HG03520 (cell line): ENCODE results near the gene JAZF1.

Experiments used
- ATAC-seq: cut with Tn5 transposase; IDR thresholded peaks from one replicate; pipeline ENCODE4 v1.9.1; 2021; ENCODE audit warnings: mild to moderate bottlenecking, moderate library complexity; ENCODE audit not compliant: unreplicated experiment

JAZF1 gene

DNA sequence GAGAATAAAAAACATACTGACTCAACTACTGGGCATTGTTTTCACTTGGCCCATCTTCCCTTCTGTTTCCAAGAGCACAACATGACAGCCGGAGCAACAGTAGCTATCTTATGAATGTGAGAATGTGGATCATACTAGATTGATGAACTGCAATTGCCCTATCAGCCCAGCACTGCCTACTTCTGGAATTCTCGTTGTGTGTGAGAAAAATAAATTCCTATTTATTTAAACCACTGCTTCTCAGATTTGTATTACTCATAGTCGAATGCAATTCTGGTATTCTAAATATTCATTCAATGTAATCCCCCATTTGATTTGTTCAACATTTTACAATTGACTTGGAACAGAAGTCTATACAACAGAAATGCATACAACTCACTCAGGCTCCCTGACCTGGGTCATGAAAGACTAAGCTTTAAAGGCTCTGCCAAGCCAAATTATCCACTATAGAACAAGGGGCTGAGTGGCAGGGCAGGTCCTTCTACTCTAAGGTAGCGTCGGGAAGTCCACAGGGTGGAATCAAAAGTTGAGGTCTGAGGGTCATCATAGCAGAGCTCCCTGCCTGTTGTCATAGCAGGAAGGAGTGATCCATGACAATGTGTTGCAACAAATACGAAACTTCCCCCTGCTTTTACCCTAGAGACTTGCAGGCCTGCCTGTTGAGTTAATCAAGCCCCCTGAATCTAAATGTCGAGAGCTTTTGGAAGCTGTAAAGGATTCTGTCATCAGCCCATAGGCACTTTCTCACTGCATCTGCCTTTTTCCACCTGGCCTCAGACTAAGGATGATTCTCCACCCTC is 12.4 kb upstream of the JAZF1 start:
- ATAC-seq: no peak

DNA sequence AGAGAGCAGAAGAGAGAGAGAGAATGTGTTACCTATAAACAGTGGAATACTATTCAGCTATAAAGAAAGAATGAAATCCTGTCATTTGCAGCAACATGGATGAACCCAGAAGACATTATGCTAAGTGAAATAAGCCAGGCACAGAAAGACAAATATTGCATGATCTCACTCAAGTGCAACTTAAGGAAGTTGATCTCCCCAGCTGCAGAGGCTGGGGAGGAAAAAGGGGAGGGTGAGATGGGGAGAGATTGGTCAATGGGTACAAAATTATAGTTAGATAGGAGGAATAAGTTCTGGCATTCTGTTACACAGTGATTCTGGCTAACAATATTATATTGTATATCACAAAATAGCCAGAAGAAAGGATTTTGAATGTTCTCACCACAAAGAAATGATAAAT is 11.2 kb upstream of the JAZF1 start:
- no peak for ATAC-seq

DNA sequence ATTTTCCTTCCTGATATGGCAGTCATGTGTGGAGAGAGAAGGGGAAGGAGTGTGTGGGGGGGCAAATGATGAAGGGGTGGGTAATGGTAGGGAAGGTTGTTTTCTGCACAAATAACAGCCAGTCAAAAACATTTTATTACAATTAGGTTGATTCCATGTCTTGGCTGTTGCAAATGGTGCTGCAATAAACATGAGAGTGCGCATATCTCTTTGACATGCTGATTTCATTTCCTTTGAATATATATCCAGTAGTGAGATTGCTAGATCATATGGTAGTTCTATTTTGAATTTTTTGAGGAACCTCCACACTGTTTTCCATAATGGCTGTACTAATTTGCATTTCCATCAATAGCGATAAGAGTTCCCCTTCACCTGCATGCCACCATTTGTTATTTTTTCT is 10.6 kb upstream of the JAZF1 start:
- ATAC-seq: no peak

DNA sequence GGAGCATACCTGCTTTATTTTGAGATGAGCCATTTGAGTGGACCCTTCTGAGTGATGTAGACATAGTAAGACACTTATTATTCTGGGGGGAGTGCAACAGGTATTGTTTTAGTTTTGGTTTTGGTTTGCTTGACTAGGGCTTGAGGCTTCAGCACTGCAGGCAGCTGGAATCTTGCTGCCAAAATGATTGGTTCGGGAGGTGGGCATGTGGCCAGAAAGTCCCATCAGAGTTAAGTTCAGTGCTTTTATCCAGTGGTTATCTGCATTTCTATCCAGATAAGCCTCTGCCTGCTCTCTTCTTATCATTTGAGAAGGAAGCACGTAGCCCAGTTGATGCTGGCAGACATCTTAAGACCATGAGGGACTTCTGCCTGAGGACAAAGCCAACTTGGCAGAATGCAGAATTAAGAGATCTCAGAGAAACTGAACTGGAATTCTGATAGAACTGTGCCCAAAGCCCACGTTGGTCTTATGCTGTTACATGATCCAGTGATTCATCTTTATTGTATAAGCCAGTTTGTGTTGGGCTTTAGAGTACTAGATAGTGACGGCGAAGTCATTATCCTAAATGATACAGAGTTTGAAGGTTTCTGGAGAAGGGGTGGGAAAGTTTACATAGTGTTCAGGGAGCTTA is 9.6 kb upstream of the JAZF1 start:
- no peak for ATAC-seq

DNA sequence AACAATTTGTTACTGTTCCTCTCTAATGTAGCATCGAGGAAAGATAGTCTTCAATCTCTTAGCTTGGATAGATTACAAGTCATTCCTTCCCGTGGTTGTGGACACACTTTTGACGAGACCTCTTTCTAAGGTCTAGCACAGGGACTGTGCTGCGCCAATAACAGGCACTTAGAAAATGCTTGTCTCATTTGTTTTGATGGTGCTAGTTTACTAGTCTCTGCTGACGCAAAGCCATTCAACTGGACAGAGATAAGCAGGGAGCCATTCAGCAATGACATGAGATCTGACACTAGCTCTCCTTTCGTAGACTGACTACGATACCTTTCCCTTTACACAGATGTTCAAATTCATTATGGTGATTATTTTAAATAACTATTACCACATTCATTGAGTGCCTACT is 6.4 kb upstream of the JAZF1 start:
- no peak for ATAC-seq

DNA sequence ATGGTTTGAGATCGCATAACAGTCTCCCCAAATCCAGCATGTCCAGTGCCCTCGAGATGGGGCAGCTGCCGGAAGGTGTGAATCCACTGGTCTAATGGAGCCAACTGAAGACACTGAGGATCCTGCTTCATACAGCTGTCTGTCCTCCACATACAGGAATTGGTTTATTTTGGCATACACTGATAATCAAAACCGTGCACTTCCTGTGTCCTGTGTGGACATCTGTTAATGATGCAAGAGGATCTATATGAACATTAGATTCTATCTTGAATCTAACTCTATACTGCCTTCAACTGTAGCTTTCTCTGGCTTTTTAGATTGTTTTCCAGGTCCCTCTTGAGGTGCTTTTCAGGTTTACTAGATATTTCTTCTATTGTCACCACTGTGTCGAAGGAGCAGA is 3.0 kb upstream of the JAZF1 start:
- no peak for ATAC-seq

DNA sequence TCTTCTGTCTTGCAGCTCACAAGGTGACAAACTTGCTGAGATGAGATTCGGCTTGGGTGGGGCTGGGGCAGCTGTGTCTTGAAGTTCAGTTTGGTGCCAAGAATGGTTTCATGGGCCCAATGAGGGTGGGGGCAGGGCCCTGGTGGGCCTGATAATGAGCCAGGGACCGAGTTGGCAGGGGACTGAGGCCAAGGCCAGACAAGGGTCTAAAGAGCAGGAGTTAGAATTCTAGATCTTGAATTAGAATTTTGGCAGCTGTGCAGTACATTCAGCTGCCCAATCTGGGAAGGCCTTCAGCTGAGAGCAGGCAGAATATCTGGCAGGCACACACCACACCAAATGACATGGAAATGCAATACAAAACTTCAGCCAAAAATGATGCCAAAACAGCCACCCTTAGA is 1.5 kb upstream of the JAZF1 start:
- ATAC-seq: no peak

DNA sequence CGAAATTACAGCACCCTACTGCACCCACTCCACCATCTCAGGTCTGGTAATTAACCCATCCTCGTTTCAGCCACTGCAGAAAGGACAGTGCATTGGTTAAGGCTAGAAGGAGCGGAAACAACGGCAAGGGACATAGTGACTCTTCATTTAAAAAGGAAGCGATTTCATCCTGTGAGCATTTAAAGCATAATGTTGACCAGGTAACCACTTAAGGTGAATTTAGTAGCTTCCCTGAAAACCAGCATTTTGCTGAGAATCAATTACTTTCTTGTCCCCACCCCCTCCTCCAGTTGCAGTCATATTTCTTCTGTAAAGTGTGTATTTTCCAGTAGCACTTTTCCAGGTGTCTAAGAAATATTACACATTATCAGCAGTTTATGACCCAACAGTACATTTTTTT is 821 bp upstream of the JAZF1 start:
- ATAC-seq: no peak

DNA sequence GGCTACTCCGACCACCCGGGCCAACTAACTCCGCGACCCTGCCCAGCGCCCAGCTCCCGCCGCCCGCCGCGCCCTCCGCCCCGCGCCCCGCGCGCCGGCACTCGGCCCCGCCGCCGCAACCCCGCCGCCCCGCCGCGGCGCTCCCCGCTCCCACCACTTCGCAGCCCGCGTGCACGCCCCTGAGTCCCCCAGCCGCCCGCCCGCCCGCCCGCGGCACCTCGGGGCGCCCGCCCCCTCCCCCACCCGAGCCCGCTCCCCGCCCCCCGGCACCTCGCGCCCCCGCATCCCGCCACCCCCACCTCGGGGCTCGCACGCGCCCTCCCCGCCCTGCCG is 598 bp downstream of the JAZF1 start:
- ATAC-seq: no peak

DNA sequence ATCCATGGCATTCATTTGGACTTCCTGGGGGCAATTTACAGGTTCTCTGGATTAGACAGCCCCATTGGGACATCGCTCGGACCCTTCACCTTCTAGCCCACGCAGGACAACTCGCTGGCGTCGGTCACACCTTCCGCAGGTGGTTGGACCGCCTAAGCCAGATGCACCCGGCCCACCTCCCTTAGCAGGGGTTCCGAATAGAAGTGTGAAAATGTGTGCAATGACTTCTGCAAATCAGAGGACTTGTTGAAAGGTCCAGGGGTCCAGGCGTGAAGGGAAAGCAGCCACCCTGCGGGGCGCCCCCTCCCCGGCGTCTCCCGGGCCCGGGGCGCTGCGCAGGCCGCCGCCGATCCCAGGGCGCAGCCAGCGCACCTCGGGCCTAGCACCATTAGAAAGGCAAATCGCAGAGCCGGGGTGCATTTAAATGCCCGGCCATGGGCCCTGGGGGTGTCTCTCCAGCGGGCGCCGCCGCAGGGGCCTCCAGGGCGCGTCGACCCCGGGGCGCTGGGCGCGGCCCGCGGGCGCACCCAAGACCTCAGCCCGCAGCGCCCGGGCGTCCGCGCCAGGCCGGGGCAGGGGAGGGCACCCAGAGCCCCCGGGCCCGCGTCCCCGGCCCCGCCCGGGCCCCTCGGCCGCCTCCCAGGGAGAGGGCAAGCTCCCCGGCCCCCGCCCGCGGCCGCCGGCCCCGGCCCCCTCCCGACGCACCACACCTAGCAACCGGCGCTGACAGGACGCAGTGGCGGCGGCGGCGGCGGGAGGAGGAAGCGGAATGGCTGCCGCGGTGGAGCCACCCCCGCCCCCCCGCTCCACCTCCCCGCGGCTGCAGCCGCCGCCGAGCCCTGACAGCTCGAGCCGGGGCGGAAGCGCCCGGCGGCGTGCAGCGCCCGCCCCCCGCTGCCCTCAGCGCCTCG is 1.2 kb downstream of the JAZF1 start:
- peak; percentile 45 for ATAC-seq

DNA sequence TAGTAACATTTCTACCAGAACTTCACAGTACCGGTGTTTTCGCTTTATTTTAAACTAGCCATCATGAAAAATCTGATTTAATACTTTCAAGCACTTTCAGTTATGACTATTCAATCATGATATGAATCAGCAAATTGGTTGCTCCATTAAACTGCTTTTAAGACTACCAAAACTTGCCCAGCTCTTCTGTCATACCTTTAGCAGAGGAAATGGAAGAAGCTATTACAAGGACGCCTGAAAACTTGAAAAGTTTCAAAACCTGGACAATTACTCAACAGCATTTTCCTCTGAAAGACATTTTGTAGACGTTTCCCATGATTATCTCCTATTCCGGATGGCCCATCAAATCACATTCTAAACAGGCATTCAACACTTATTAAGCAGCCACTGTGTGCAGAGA is 2.0 kb downstream of the JAZF1 start:
- no peak for ATAC-seq

DNA sequence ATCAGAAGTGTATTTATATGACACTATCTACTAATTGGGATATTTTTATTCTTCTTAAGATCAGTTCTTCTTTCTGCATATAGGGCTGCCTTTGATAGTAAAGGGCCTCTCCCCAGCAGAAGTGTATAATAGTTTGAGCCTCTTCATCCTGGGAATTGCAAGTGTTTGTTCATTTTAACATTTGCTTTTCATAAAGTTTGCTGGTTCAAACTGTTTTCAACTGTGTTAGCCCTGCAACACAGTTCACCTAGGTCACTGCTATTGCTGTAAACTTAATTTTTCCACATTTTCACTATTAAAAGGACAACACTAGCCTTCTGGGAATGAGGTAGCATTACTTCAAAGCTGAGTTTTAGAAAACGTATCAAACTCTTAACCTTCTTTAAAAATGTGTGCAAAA is 2.8 kb downstream of the JAZF1 start:
- ATAC-seq: no peak

DNA sequence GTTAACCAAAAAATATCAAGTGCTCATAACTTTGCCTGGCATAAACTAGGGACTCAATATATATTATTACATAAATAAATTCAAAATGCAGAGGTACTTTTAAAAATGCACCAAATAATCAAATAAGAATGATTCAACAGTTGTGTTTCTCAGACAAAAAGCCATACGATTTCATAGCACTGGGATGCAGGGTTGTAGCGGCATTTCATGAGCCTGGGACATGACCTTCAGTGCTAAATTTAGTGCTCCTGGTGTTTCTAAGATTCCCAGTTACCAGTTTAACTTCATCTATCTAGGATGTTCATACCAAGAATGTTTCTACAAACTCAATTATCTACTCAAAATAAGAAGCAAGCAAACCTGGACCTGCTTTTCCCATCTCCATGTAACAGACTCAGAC is 4.0 kb downstream of the JAZF1 start:
- ATAC-seq: no peak

DNA sequence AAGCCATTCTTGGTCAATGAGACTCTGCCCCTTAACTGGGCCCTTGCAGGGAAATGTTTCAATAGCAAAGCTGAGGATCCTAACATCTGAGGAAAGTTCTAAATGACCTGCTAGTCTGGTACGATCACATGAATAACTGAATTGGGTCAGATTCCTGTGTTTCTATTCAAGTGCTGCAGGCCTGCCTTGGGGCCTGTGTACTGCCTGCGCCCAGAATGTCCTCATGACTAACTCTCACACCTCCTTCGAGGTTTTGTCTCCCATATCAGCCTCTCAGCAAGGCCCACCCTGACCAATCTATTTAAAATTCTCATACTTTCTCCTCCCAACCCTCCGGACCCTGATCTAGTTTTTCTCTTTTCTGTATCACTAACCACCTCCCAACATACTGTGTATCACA is 4.4 kb downstream of the JAZF1 start:
- ATAC-seq: no peak

DNA sequence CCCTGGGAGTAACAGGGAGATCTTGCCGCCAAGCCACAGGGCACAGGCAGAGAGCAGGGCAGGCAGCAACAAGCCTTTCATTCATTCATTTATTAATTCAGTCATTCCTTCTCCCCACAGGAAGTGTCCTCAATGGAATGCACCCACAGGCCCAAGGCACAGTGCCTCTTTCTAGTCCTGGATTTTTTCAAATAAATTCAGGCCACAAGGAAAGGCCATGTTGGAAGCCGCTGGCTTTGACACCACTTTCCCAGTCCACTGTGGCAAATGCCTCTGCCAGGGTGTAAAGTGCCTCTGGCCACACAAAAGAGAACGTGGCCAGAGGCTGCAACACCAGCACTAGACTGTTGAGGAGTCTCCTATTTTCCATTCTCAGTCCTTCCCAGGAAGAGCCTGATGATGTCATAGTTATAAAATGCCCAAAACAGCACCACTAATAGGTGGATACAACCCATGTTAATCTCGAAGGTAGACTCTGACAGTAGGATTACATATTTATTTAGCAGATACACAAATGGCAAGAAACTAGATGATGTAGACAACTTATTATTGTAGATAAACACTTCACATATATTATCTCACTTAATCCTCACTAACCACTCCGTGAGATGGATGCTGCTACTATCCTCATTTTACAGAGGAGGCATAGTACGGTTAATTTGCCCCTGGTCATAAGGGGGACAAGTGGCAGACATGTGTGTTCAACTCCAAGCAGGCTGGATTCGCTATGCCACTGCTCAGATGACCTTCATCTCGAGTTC is 5.5 kb downstream of the JAZF1 start:
- no peak for ATAC-seq

DNA sequence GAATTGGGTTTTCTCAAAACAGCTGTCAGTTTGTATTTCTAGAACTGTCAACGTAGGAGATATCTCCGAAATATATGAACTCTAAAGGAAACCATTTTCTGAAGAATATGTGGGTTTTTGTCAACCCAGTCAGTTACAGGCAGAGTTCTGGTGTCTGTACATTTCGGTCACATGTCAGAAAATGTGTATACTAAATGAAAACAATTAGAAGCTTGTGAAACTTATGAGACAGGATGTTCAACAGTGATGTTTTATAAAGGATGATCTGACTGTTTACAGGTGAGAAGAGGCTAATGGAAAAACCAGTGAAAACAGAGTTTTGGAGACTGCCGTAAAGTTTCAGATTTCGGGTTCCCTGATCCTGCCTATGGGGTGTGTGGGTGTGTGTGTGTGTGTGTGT is 6.2 kb downstream of the JAZF1 start:
- ATAC-seq: no peak

DNA sequence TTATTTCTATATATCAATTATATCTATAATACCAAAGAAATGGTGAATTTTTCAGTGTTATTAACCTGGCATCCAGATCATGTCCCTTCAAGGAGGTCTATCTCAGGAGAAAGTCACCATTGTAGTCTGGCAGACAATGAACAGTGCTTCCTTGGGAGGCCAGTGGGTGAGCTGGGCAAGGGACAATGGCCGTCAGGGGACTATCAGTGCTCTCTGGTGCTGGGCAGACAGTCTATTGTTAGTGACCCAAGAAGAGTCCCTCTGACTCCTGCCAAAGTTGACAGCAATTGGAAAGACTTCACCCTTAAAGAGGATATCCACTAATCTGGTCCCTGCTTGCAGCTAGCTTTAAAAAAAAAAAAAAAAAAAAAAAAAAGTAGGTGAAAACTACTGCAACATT is 7.1 kb downstream of the JAZF1 start:
- ATAC-seq: no peak

DNA sequence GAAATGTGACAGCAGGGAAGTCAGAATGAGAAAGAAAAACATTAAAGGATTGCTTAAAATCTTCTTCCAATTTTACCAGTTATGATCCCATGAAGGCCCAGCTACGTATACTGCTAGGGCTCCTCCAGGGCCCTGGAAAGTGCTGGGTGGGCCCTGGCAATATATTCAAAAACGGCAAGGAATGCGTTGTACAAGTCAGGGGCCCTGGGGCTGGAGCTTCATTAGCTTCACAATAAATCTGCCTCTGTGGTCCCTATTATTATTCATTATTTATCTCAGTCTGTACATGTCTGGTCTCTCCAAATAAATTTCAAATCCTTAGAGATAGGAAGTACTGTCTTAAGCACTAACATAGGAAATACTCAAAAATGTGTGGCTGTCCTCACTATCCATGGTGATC is 7.6 kb downstream of the JAZF1 start:
- ATAC-seq: no peak

DNA sequence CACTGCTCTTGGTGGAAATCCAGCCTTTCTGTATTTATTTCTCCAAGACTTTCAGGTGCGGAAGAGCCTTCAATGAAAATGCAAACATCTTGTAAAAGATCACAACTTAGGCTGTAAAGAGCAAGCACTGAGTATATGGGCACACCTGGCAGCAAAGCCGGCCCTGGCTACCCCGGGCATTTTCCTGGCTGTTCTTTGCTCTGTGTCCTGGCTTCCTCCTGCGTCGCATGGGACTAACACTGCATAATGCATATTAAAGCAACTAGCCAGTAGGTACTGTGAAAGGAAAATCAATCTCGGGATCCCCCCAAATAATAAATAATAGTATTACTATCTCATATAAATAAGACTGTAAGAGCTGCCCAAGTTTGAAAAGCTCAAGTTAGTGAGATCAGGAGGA is 9.9 kb downstream of the JAZF1 start:
- no peak for ATAC-seq

DNA sequence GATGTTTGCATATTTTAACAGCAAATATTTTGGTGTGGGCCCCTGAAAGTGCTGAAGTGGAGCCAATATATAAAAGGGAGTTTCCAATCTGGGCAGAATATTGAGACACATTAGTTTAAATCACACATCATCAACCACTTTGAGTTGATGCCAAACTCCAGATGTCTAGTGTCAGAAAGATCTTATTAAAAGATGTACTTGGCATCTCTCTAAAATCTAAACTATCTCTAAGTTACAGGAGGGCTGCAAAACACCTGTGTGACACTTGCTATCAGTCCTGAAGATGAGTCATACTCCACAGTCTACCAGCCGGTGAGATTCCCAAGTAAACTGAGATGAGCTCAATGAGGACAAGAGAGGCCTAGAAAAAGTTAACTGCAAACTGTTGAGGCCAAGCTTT is 11.4 kb downstream of the JAZF1 start:
- ATAC-seq: no peak
